Stimulated activated CD8-positive, alpha-beta memory T cell treated with anti-CD3 and anti-CD28 coated beads, Interleukin-4, amount 100 ng/mL, for 24 hours (primary cell): Measurements from ENCODE around the gene CUL9.

ENCODE experiments used
- DNase-seq: peaks from one replicate; pipeline ENCODE4 v3.0.0-alpha.2; 2020; ENCODE audit warnings: low read depth

The CUL9 gene

DNA sequence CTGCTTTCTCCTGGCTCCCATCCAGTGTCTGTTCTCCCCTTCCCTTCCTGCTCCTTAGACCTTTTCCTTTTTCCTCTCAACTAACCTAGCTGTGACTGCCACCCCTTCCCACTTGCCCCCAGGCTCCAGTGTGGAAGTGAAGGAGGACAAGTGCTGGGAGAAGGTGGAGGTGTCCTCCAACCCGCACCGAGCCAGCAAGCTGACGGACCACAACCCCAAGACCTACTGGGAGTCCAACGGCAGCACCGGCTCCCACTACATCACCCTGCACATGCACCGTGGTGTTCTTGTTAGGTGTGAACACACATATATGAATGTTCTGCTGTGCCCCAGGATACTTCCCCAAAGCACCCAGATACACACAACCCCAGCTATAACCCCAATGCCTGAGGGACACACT lies 18.5 kb downstream of the CUL9 start:
- DNase-seq, result no peak

DNA sequence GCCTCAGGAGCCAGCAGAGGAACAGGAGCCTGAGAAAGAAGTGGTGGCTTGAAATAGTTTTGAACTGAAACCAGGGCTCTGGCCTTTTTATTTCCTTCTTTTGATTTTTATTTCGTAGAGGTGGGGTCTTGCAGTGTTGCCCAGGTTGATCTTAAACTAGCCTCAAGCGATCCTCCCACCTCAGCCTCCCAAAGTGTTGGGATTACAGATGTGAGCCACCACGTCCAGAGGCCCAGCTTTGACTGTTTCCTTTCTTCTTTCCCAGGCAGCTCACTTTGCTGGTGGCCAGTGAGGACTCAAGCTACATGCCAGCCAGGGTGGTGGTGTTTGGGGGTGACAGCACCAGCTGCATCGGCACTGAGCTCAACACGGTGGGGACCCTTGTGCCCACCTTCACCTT lies 20.5 kb downstream of the CUL9 start:
- DNase-seq, result no peak

DNA sequence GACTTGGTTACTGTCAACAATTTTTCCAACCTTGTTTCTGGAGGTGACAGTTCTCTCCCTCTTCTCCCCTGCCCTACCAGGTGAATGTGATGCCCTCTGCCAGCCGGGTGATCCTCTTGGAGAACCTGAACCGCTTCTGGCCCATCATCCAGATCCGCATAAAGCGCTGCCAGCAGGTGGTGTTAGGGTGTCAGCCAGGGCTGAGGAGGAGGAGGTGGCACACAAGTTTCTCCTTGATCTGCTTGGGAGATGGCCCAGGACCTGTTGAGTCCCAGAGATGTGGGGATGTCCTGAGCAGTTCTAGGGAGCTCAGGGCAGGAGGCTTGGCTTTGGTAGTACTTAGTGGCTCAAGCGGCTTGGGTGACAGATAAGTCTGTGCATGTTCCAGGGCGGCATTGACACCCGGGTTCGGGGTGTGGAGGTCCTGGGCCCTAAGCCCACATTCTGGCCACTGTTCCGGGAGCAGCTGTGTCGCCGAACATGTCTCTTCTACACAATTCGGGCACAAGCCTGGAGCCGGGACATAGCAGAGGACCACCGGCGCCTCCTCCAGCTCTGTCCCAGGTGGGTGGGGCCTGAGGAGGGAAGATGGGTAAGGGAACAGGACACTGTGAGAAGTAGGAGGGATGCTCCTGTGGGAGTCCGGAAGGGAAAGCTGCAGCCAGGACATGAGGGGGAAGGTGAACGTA lies 21.2 kb downstream of the CUL9 start:
- DNase-seq, result no peak

- no peak for DNase-seq
Observed at GRCh38 chr6:43203718-43204095, 21.7 kb downstream of the CUL9 start.

DNA sequence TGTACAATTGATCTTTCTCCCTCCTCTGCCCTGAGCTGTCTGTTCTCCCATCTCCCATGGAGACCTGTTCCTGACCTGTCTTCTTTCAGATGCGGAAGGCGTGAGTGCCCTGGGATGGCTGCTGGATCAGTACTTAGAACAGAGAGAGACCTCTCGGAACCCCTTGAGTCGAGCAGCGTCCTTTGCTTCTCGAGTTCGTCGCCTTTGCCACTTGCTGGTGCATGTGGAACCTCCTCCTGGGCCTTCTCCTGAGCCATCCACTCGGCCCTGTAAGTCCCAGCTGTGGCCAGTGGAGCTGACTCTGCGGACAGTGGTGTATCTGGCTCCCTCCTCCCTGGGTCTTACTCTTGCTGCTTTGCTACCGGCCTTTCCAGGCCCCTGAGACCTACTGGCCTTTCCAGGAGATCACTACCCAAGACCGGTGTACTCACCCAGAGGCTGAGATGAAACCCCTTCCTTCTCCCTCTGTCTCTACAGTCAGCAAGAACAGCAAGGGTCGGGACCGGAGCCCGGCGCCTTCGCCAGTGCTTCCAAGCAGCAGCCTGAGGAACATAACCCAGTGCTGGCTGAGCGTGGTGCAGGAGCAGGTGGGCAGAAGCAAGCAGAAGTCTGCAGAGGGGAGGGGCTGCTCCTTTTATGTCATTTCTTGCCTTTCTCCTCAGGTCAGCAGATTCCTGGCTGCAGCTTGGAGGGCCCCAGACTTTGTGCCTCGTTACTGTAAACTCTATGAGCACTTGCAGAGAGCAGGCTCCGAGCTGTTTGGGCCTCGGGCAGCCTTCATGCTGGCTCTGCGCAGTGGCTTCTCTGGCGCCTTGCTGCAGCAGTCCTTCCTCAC lies 22.5 kb downstream of the CUL9 start:
- DNase-seq, result no peak

- DNase-seq, result no peak
Observed at GRCh38 chr6:43205849-43206248, 23.9 kb downstream of the CUL9 start.

DNA sequence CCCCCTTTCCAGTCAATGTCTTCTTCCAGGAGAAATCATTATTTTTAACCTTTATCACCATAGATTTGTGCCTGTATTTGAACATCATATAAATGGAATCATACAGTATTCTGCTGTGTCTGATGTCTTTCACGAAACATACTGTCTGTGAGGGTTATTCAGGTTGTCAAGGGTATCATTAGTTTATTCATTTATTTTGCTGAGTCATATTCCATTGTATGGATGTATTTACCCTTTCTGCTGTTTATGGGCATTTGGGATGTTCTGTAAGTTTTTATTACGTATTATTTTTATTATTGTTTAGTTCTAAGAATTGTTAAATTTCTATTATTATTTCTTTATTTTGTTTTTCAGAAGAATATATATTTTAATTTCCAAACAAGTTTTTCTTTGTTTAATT lies 25.3 kb downstream of the CUL9 start:
- DNase-seq, result no peak

DNA sequence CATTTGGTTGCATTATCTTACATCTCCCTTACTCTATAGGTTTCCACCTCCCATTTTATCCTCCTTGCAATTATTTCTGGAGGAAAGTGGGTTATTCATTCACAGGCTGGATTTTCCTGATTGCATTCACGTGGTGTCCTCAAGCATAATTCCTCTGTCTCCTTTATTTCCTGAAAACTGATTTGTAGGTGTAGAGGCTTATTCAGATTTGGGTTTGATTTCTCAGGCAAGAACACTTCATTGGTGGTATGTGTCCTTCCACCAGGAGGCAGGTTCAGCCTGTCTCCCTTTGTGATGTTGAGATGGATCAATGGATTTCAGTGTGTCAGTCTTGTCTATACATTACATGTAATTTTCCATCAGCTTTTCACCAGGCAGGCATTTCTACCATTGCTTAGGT lies 30.0 kb downstream of the CUL9 start:
- no peak for DNase-seq

GRCh38 chr6:43213431-43213830 lies 31.4 kb downstream of the CUL9 start:
- DNase-seq, result no peak

- DNase-seq, result no peak
Observed at GRCh38 chr6:43215066-43215465, 33.1 kb downstream of the CUL9 start.

GRCh38 chr6:43216200-43216599 lies 34.2 kb downstream of the CUL9 start:
- no peak for DNase-seq

GRCh38 chr6:43217351-43217750 lies 35.4 kb downstream of the CUL9 start:
- no peak for DNase-seq

DNA sequence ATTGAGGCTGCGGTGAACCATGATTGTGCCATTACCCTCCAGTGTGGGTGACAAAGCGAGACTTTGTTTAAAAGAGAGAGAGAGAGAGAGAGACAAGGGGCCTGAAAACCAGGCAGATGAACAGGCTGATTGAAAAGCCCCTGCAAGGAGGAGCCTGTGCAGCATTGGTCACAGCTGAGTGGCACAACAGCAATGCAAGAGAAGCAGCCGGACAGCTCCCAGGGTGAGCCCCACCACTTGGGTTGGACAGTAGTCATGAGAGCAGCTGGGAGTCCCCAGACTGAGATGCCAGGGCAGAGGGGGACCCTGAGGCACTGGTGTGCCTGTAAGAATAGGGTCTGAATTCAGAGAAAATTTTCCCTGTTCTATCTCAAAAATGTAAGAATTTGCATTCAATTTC lies 37.1 kb downstream of the CUL9 start:
- DNase-seq, result no peak

DNA sequence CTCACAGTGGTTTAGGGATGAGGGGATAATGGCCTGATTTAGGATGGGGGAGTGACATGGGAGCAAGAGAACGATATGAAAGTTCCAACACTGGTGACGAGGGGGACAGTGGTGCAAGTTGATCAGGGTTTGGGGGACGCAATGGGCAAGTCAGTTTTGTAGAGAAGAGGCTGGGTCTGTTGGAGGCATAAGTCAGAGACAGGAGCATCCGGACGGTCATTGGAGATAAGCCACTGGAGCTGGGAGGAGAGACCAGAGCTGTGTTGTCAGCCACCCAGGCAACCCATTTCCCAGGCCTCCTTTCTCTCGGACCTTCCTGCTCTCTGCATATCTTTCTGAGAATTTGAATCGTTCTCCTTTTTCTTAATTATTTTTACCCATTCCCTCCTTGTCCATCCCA lies 37.8 kb downstream of the CUL9 start:
- DNase-seq, result no peak

GRCh38 chr6:43220439-43220951 lies 38.5 kb downstream of the CUL9 start:
- no peak for DNase-seq

GRCh38 chr6:43221046-43221972 lies 39.3 kb downstream of the CUL9 start:
- no peak for DNase-seq

DNA sequence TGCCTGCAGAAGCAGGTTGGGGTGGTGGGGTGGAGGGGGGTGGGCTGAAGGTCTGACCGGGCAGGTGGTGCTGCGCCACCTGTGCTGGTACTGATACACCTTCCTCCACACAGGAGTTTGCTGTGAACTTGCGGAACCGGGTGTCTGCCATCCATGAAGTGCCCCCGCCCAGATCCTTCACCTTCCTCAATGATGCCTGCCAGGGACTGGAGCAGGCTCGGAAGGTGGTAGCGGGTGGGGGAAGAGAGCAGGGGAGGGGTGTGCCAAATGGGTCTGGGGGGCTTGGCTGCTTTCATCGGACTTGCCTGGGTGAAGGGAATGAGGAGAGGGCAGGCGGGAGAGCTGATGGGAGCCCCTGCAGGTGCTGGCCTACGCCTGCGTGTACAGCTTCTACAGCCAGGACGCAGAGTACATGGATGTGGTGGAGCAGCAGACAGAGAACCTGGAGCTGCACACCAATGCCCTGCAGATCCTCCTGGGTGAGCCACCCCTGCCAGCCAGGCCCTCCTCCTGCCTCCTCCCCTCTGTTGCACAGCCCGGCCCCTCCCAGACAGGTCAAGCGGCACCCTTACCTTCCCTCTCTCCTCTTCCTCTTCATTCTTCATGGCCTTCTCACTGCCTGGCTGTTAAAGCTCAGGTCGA lies 40.5 kb downstream of the CUL9 start:
- no peak for DNase-seq

GRCh38 chr6:43223175-43223574 lies 41.2 kb downstream of the CUL9 start:
- no peak for DNase-seq

GRCh38 chr6:43226192-43226851 lies 44.3 kb downstream of the CUL9 start:
- DNase-seq, result no peak

- DNase-seq, result peak; percentile 69
Observed at GRCh38 chr6:43228951-43229802, 47.2 kb downstream of the CUL9 start, which contains the start of gene DNPH1. TSS of gene DNPH1 (minus strand) at chr6:43229481. CDS start at chr6:43229456, 25 bp downstream.
